HFFc6 (cell line): ENCODE results near the gene KNSTRN. TPM values are rescaled to one million over a fixed set of nuclear protein-coding genes. Genes with fewer than 3 reads are reported as not detected.

Experiments used
- DNase-seq: peaks from one replicate; pipeline ENCODE4 v3.0.0-alpha.2; 2018
- H3K27ac Mint-ChIP-seq: 2 replicates; pipeline ENCODE4 v1.8.0; 2020; ENCODE audit warnings: mild to moderate bottlenecking, mixed read lengths
- H3K27me3 Mint-ChIP-seq: 2 replicates; pipeline ENCODE4 v1.8.0; 2021; ENCODE audit warnings: mild to moderate bottlenecking, moderate library complexity, mixed read lengths; ENCODE audit not compliant: insufficient read depth
- H3K36me3 Mint-ChIP-seq: 2 replicates; pipeline ENCODE4 v1.8.0; 2021; ENCODE audit warnings: low read depth, mixed read lengths
- H3K4me1 Mint-ChIP-seq: 2 replicates; pipeline ENCODE4 v1.8.0; 2020; ENCODE audit warnings: low read depth, mixed read lengths
- H3K4me3 Mint-ChIP-seq: 2 replicates; pipeline ENCODE4 v1.8.0; 2020; ENCODE audit warnings: mild to moderate bottlenecking, moderate library complexity, mixed read lengths
- H3K9me3 Mint-ChIP-seq: 2 replicates; pipeline ENCODE4 v1.8.0; 2020; ENCODE audit warnings: mild to moderate bottlenecking, mixed read lengths
- CTCF ChIP-seq: fragments of 200-600 bp; sonication (generic); IDR thresholded peaks from 2 replicates; pipeline ENCODE4 v1.5.0; 2021; ENCODE audit warnings: antibody characterized with exemption, mild to moderate bottlenecking
- total RNA-seq, 6 experiments: library from RNA; stranded (reverse); fragmentation: NEBNext Ultra II Directional; extraction: Animal tissue kit (Norgen Biotek cat#: 25700); gene quantifications; 2 replicates in 1 of 6; 3 replicates in 5 of 6; pipeline ENCODE4 v1.2.3, GENCODE V29; 2021

KNSTRN gene
- total RNA-seq, 6 experiments from 2014 or later, result 26.2 to 49.7 (median 47.5) TPM

GRCh38 chr15:40416056-40416455 lies 33.5 kb downstream of the KNSTRN start:
- Mint-ChIP-seq H3K4me1 (peaks cover 4% of the 10 kb centered on the region), H3K9me3 (no peaks in the 10 kb centered on the region), H3K27ac (no peak overlapping the region), H3K27me3 (no peaks in the 10 kb centered on the region), H3K36me3 (peaks cover 24% of the 10 kb centered on the region; the same call in 1 of the 2 replicates), H3K4me3 (no peak overlapping the region)
- no peak for TF ChIP-seq CTCF
- no peak for DNase-seq

GRCh38 chr15:40418126-40418525 lies 35.6 kb downstream of the KNSTRN start:
- no peak overlapping the region for H3K27ac Mint-ChIP-seq
- no peaks in the 10 kb centered on the region; the same call in 1 of the 2 replicates for H3K27me3 Mint-ChIP-seq
- H3K36me3 Mint-ChIP-seq, result peaks cover 12% of the 10 kb centered on the region; the same call in 1 of the 2 replicates
- DNase-seq, result no peak
- H3K9me3 Mint-ChIP-seq, result no peaks in the 10 kb centered on the region
- H3K4me3 Mint-ChIP-seq, result no peak overlapping the region
- TF ChIP-seq CTCF, result no peak
- H3K4me1 Mint-ChIP-seq, result peaks cover 11% of the 10 kb centered on the region

- H3K27me3 Mint-ChIP-seq, result peaks cover 5% of the 10 kb centered on the region
- no peak overlapping the region for H3K27ac Mint-ChIP-seq
- DNase-seq, result no peak
- H3K9me3 Mint-ChIP-seq, result no peaks in the 10 kb centered on the region
- H3K4me3 Mint-ChIP-seq, result no peak overlapping the region
- peaks cover 8% of the 10 kb centered on the region; the same call in 1 of the 2 replicates for H3K36me3 Mint-ChIP-seq
- no peak for TF ChIP-seq CTCF
- H3K4me1 Mint-ChIP-seq, result peaks cover 11% of the 10 kb centered on the region
Observed at GRCh38 chr15:40420071-40420713, 37.7 kb downstream of the KNSTRN start.

- no peaks in the 10 kb centered on the region for H3K9me3 Mint-ChIP-seq
- no peak for DNase-seq
- H3K4me3 Mint-ChIP-seq, result no peak overlapping the region
- H3K27me3 Mint-ChIP-seq, result peaks cover 5% of the 10 kb centered on the region
- peaks cover 11% of the 10 kb centered on the region for H3K4me1 Mint-ChIP-seq
- no peak for TF ChIP-seq CTCF
- no peak overlapping the region for H3K27ac Mint-ChIP-seq
- H3K36me3 Mint-ChIP-seq, result peaks cover 8% of the 10 kb centered on the region; the same call in 1 of the 2 replicates
Observed at GRCh38 chr15:40420793-40421192, 38.3 kb downstream of the KNSTRN start.

- Mint-ChIP-seq H3K27me3 (peaks cover 5% of the 10 kb centered on the region), H3K4me1 (peaks cover 11% of the 10 kb centered on the region), H3K9me3 (no peaks in the 10 kb centered on the region), H3K27ac (no peak overlapping the region), H3K36me3 (peaks cover 8% of the 10 kb centered on the region; the same call in 1 of the 2 replicates), H3K4me3 (peak overlapping the region; percentile 9; the same call in 1 of the 2 replicates)
- peak; percentile 92 for TF ChIP-seq CTCF
- peak; percentile 43 for DNase-seq
Observed at GRCh38 chr15:40421246-40422157, 39.0 kb downstream of the KNSTRN start.
